ENCODE measurements around the gene ANKRD62. TPM values are rescaled to one million over a fixed set of nuclear protein-coding genes. Genes with fewer than 3 reads are reported as not detected.

The ANKRD62 gene
- total RNA-seq, result under 1 TPM; 0.37 to 0.73 TPM
- long read RNA-seq, result 0 reads

- DNase-seq (no peak), ATAC-seq (no peak)
- intact Hi-C loops (cut with DNase I, micrococcal nuclease), result no loop called here
These were observed at the start of gene ANKRD62 for GRCh38 chr18:12093520-12094257. TSS of gene ANKRD62 (plus strand) at chr18:12093843. CDS start at chr18:12094018, 175 bp downstream.

- ATAC-seq, result no peak
- DNase-seq, result no peak
- intact Hi-C loops (cut with DNase I, micrococcal nuclease), result loop anchor here in 1 of 2 donors (10.0 kb wide), 1 partner anchor 310 kb away; no protein-coding TSS in a partner anchor
These were observed 49.1 kb upstream of the ANKRD62 start for GRCh38 chr18:12044591-12044990.

- DNase-seq (peak in 1 of 2 donors; percentile 18), ATAC-seq (no peak)
- intact Hi-C loops (cut with DNase I, micrococcal nuclease), result loop anchor here in 1 of 2 donors (10.0 kb wide), 1 partner anchor 311 kb away; no protein-coding TSS in a partner anchor
These were observed 47.4 kb upstream of the ANKRD62 start for GRCh38 chr18:12046046-12046750.

GRCh38 chr18:12046751-12047335, 46.8 kb upstream of the ANKRD62 start:
- intact Hi-C loops (cut with DNase I, micrococcal nuclease), result loop anchor here in 1 of 2 donors (10.0 kb wide), 1 partner anchor 312 kb away; no protein-coding TSS in a partner anchor
- ATAC-seq, result peak; percentile 40
- peak in 1 of 2 donors; percentile 17 for DNase-seq

- ATAC-seq (no peak), DNase-seq (peak in 1 of 2 donors; percentile 18)
- intact Hi-C loops (cut with DNase I, micrococcal nuclease), result loop anchor here in 1 of 2 donors (10.0 kb wide), 1 partner anchor 313 kb away; no protein-coding TSS in a partner anchor
These were observed 45.4 kb upstream of the ANKRD62 start for GRCh38 chr18:12048010-12048826.

- intact Hi-C loops (cut with DNase I, micrococcal nuclease), result loop anchor here in 1 of 2 donors (10.0 kb wide), 1 partner anchor 314 kb away; no protein-coding TSS in a partner anchor
- ATAC-seq (no peak), DNase-seq (no peak)
These were observed 44.8 kb upstream of the ANKRD62 start for GRCh38 chr18:12048827-12049175.

GRCh38 chr18:12049978-12050811, 43.4 kb upstream of the ANKRD62 start:
- ATAC-seq (no peak), DNase-seq (peak in 1 of 2 donors; percentile 17)
- intact Hi-C loops (cut with DNase I, micrococcal nuclease), result loop anchor here in 1 of 2 donors (10.0 kb wide), 1 partner anchor 315 kb away; no protein-coding TSS in a partner anchor

- intact Hi-C loops (cut with DNase I, micrococcal nuclease), result no loop called here
- ATAC-seq, result no peak
- DNase-seq, result no peak
These were observed 40.8 kb upstream of the ANKRD62 start for GRCh38 chr18:12052866-12053265.

- ATAC-seq (no peak), DNase-seq (no peak)
- intact Hi-C loops (cut with DNase I, micrococcal nuclease), result no loop called here
These were observed 40.4 kb upstream of the ANKRD62 start for GRCh38 chr18:12053289-12053688.

GRCh38 chr18:12056034-12056883, 37.4 kb upstream of the ANKRD62 start:
- DNase-seq (peak in 1 of 2 donors; percentile 16), ATAC-seq (no peak)
- intact Hi-C loops (cut with DNase I, micrococcal nuclease), result no loop called here

- DNase-seq (peak in 1 of 2 donors; percentile 15), ATAC-seq (no peak)
- intact Hi-C loops (cut with DNase I, micrococcal nuclease), result no loop called here
These were observed 36.7 kb upstream of the ANKRD62 start for GRCh38 chr18:12056884-12057402.

- intact Hi-C loops (cut with DNase I, micrococcal nuclease), result no loop called here
- ATAC-seq (no peak), DNase-seq (no peak)
These were observed 36.1 kb upstream of the ANKRD62 start for GRCh38 chr18:12057419-12058039.

GRCh38 chr18:12059334-12060181, 34.1 kb upstream of the ANKRD62 start:
- intact Hi-C loops (cut with DNase I, micrococcal nuclease), result no loop called here
- DNase-seq, result no peak

GRCh38 chr18:12060182-12060870, 33.3 kb upstream of the ANKRD62 start:
- DNase-seq (no peak), ATAC-seq (no peak)
- intact Hi-C loops (cut with DNase I, micrococcal nuclease), result no loop called here

More at GRCh38 chr18:12059334-12060181, 34.1 kb upstream of the ANKRD62 start:
- no peak for ATAC-seq

- DNase-seq (no peak), ATAC-seq (no peak)
- intact Hi-C loops (cut with DNase I, micrococcal nuclease), result no loop called here
These were observed 32.0 kb upstream of the ANKRD62 start for GRCh38 chr18:12061685-12062084.

All from left colon (tissue), 2 donors.